Endometrial microvascular endothelial cells (primary cell): Measurements from ENCODE around the gene CCDC14. TPM values are rescaled to one million over a fixed set of nuclear protein-coding genes. Genes with fewer than 3 reads are reported as not detected.
"Not testable (repeated sequence)": the region's sequence is repeated elsewhere in the genome, so short reads cannot be mapped to it uniquely, and the experiment has no call there.

Source experiments
- in situ Hi-C: cut with HindIII; loops from 2 replicates; pipeline ENCODE4 v1.10.0; 2017; ENCODE audit warnings: low sequenced_read_pairs, low pct_unique_long_range_greater_than_20kb; ENCODE audit errors: inconsistent ontology term
- total RNA-seq: library from RNA; depleted of rRNA; stranded (reverse); fragments of >200 nt; gene quantifications from one replicate; pipeline ENCODE4 v1.2.3, GENCODE V29; 2015; ENCODE audit errors: inconsistent ontology term

Gene CCDC14
- total RNA-seq, 1 donor from 2014 or later = 24.2 TPM

- in situ Hi-C loops = not testable (repeated sequence)
Measured at GRCh38 chr3:123967260-123967659, 6.2 kb upstream of the CCDC14 start.

GRCh38 chr3:123966799-123967198 lies 5.8 kb upstream of the CCDC14 start:
- in situ Hi-C loops = not testable (repeated sequence)

GRCh38 chr3:123964793-123965192 lies 3.8 kb upstream of the CCDC14 start:
- in situ Hi-C loops = not testable (repeated sequence)

GRCh38 chr3:123961508-123961856 lies 453 bp upstream of the CCDC14 start:
- in situ Hi-C loops = no loop called here

GRCh38 chr3:123953735-123954134 lies 7.3 kb downstream of the CCDC14 start:
- in situ Hi-C loops = no loop called here

GRCh38 chr3:123952844-123953520 lies 8.0 kb downstream of the CCDC14 start:
- in situ Hi-C loops = no loop called here

- in situ Hi-C loops = no loop called here
Measured at GRCh38 chr3:123951522-123952447, 9.2 kb downstream of the CCDC14 start.

- in situ Hi-C loops = no loop called here
Measured at GRCh38 chr3:123949641-123950040, 11.4 kb downstream of the CCDC14 start.

GRCh38 chr3:123948449-123948848 lies 12.6 kb downstream of the CCDC14 start:
- in situ Hi-C loops = no loop called here

GRCh38 chr3:123947482-123947881 lies 13.5 kb downstream of the CCDC14 start:
- in situ Hi-C loops = no loop called here

- in situ Hi-C loops = no loop called here
Measured at GRCh38 chr3:123941542-123941941, 19.5 kb downstream of the CCDC14 start.

- in situ Hi-C loops = no loop called here
Measured at GRCh38 chr3:123941121-123941520, 19.9 kb downstream of the CCDC14 start.

GRCh38 chr3:123939706-123940105 lies 21.3 kb downstream of the CCDC14 start:
- in situ Hi-C loops = no loop called here

- in situ Hi-C loops = no loop called here
Measured at GRCh38 chr3:123936400-123936799, 24.6 kb downstream of the CCDC14 start.

- in situ Hi-C loops = no loop called here
Measured at GRCh38 chr3:123935830-123936229, 25.2 kb downstream of the CCDC14 start.

- in situ Hi-C loops = no loop called here
Measured at GRCh38 chr3:123934250-123934649, 26.8 kb downstream of the CCDC14 start.

- in situ Hi-C loops = no loop called here
Measured at GRCh38 chr3:123930445-123930844, 30.6 kb downstream of the CCDC14 start.

GRCh38 chr3:123929325-123929724 lies 31.7 kb downstream of the CCDC14 start:
- in situ Hi-C loops = no loop called here

- in situ Hi-C loops = no loop called here
Measured at GRCh38 chr3:123926396-123926795, 34.6 kb downstream of the CCDC14 start.

GRCh38 chr3:123920868-123921267 lies 40.2 kb downstream of the CCDC14 start:
- in situ Hi-C loops = no loop called here
